Kidney glomerular epithelial cell (primary cell): Measurements from ENCODE around the gene ACHE.

Source experiments
- DNase-seq: peaks from one replicate; lab custom pipeline; 2025; lab: John Stamatoyannopoulos, UW

Gene ACHE

DNA sequence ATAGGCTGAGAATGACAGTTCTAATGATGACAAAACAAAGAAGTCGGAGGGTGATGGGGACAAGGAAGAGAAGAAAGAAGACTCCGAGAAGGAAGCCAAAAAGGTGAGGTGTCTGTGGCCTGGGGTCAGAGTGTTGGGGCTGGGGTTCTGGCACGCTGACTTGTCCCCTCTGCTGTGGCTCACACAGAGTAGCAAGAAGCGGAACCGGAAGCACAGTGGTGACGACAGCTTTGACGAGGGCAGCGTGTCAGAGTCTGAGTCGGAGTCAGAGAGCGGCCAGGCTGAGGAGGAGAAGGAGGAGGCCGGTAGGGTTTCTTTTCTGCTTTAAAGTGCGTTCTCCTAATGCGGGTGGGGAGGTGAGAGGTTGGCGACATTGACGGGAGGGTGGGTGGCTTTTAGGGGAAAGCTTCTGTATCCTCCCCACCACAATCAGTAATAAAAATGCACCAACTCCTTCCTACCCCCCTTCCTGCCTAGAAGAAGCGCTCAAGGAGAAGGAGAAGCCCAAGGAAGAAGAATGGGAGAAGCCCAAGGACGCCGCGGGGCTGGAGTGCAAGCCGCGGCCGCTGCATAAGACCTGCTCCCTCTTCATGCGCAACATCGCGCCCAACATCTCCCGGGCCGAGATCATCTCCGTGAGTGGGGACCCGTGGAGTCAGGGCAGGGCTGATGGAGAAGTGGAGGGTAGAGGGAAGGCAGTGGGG is 10.8 kb downstream of the ACHE start:
- no peak for DNase-seq

GRCh38 chr7:100882785-100883526 is 12.7 kb downstream of the ACHE start:
- DNase-seq = no peak

- DNase-seq = no peak
These were observed 13.5 kb downstream of the ACHE start for GRCh38 chr7:100882201-100882600.

- no peak for DNase-seq
These were observed 14.6 kb downstream of the ACHE start for GRCh38 chr7:100881136-100881535.

- DNase-seq = no peak
These were observed 15.0 kb downstream of the ACHE start for GRCh38 chr7:100880645-100881044.

GRCh38 chr7:100879685-100880261 is 15.9 kb downstream of the ACHE start:
- DNase-seq = no peak

DNA sequence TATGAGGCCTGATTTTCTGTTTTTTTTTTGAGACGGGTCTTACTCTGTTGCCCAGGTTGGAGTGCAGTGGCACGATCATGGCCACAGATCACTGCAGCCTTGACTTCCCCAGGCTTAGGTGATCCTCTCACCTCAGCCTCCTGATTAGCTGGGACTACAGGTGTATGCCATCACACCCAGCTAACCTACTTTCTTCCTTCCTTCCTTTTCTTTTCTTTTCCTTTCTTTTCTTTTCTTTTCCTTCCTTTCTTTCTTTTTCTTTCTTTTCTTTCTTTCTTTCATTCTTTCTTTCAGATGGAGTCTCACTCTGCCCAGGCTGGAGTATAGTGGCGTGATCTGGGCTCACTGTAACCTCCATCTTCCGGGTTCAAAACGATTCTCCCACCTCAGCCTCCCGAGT is 17.0 kb downstream of the ACHE start:
- DNase-seq = no peak

GRCh38 chr7:100878013-100878412 is 17.7 kb downstream of the ACHE start:
- no peak for DNase-seq

DNA sequence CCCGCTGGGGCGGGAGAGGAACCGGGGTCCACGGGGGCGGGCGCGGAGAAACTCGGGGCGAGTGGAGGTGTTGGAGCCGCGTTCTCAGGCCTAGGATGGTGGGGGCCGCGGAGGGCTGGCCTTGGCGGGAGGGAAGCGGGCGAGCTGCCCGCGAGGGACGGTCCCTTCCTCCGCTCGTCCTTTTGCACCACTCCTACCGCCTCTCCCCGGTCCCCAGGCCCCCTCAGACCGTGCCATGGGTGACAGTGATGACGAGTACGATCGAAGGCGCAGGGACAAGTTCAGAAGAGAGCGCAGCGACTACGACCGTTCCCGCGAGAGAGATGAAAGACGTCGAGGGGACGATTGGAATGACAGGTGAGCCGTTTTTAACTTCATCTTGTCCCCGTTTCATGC is 20.3 kb downstream of the ACHE start:
- no peak for DNase-seq

GRCh38 chr7:100874577-100875355 is 20.9 kb downstream of the ACHE start, which contains the start of gene SRRT:
Gene SRRT (plus strand): TSS chr7:100875103. CDS start chr7:100875591, 488 bp downstream.
- peak; percentile 95 for DNase-seq

DNA sequence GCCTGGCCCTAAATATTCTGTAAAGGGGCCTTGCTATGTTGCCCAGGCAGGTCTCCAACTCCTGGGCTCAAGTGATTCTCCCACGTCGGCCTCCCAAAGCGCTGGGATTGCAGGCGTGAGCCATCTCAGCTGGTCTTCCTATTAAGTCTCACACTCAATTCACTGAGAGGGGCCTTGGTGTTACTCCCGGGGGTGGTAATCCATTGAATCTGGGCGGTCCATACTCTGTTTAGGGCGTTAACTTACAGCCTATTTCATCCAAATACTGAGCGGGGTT is 21.4 kb downstream of the ACHE start:
- DNase-seq = no peak

DNA sequence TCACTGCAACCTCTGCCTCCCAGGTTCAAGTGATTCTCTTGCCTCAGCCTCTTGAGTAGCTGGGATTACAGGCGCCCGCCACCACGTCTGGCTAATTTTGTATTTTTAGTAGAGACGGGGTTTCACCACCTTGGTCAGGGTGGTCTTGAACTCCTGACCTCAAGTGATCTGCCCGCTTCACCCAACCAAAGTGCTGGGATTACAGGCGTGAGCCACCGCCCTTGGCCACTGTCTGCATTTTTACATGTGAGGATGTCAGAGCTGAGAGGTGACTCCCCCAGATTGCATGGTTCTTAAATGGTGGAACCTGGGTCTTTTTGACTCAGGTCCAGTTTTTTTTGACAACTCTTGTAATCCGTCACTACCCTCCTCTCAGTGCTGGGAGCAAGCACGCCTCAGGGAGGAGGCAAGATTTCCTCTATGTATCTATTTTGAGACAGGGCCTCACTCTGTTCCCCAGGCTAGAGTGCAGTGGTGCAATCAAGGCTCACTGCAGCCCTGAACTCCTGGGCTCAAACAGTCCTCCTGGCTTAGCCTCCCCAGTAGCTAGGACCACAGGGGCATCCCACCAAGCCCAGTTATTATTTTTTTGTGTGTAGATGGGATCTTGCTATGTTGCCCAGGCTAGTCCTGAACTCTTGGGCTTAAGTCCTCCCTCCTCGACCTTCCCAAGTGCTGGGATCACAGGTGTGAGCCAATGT is 21.9 kb downstream of the ACHE start:
- DNase-seq = no peak

- no peak for DNase-seq
These were observed 27.8 kb downstream of the ACHE start for GRCh38 chr7:100867776-100868485.

GRCh38 chr7:100867040-100867775 is 28.5 kb downstream of the ACHE start, which contains the start of gene TRIP6:
Gene TRIP6 (plus strand): TSS chr7:100867387. CDS start chr7:100867498, 111 bp downstream.
- peak; percentile 73 for DNase-seq

GRCh38 chr7:100866729-100867039 is 29.0 kb downstream of the ACHE start:
- DNase-seq = no peak

GRCh38 chr7:100865938-100866728 is 29.6 kb downstream of the ACHE start:
- DNase-seq = no peak

GRCh38 chr7:100865372-100865911 is 30.2 kb downstream of the ACHE start:
- DNase-seq = no peak

DNA sequence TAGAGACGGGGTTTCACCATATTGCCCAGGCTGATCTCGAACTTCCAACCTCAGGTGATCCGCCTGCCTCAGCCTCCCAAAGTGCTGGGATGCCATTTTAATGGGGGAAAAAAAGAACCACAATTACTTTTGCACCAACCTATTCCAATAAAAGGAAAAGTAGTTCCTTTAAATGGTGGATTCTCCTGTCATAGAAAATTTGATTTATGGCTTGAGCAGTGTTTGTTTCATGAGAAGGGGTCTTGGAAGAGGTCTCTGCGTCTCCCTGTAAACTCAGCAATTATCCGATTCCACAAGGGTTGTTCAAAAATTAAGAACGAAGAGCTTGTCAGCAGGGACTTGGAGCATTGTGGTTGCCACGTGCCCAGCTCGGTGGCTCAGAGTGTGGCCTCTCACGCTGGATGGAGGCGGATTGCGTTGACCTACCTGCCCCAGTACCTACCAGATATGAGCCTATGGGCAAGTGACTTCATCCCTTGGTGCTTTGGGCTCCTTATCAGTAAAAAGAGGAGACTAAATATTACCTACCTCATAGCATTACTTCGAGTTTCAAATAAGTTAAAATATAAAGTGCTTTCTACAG is 31.3 kb downstream of the ACHE start:
- DNase-seq = no peak

GRCh38 chr7:100863406-100863950 is 32.2 kb downstream of the ACHE start:
- DNase-seq = no peak
